Measurements from ENCODE around the gene FBXL2. TPM values are rescaled to one million over a fixed set of nuclear protein-coding genes. Genes with fewer than 3 reads are reported as not detected.

The FBXL2 gene
- total and polyA plus RNA-seq, 12 donors: 5.9 to 25.5 (median 9.1) TPM

DNA sequence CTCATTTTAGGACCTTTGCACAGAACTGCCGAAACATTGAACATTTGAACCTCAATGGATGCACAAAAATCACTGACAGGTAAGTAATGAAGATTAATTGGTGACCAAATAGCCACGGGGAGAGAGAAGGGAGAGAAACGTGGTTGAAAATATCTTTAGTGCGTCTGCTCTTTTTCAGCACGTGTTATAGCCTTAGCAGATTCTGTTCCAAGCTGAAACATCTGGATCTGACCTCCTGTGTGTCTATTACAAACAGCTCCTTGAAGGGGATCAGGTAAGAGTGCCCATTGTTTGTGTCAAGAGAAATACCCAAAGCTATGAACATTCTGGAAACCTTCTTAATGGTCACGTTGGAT is 95.8 kb downstream of the FBXL2 start:
- Histone ChIP-seq H3K27ac (no peak overlapping the region), H3K4me1 (replicated peaks in 1 of 2) (no peaks in the 10 kb centered on the region), H3K36me3 (replicated peaks in 1 of 2) (no peaks in the 10 kb centered on the region), H3K9me3 (replicated peaks in 1 of 3) (no peaks in the 10 kb centered on the region), H3K4me3 (peak overlapping the region in 1 of 4 donors; percentile 33), H3K27me3 (no peaks in the 10 kb centered on the region)
- TF ChIP-seq, protein P1, sequence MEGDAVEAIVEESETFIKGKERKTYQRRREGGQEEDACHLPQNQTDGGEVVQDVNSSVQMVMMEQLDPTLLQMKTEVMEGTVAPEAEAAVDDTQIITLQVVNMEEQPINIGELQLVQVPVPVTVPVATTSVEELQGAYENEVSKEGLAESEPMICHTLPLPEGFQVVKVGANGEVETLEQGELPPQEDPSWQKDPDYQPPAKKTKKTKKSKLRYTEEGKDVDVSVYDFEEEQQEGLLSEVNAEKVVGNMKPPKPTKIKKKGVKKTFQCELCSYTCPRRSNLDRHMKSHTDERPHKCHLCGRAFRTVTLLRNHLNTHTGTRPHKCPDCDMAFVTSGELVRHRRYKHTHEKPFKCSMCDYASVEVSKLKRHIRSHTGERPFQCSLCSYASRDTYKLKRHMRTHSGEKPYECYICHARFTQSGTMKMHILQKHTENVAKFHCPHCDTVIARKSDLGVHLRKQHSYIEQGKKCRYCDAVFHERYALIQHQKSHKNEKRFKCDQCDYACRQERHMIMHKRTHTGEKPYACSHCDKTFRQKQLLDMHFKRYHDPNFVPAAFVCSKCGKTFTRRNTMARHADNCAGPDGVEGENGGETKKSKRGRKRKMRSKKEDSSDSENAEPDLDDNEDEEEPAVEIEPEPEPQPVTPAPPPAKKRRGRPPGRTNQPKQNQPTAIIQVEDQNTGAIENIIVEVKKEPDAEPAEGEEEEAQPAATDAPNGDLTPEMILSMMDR (IDR thresholded peaks at IDR 0.05): no peak
- no peak for TF ChIP-seq POLR2A (IDR thresholded peaks at IDR 0.05)
- WGBS, 4 donors: 45 to 57% (median 53%) methylated on average over 6 of the region's 6 CpGs
- DNase-seq: no peak
- intact Hi-C loops (cut with DNase I): loop anchor here in 1 of 2 donors (5.0 kb wide), 2 partner anchors 241 to 426 kb away; no protein-coding TSS in a partner anchor

DNA sequence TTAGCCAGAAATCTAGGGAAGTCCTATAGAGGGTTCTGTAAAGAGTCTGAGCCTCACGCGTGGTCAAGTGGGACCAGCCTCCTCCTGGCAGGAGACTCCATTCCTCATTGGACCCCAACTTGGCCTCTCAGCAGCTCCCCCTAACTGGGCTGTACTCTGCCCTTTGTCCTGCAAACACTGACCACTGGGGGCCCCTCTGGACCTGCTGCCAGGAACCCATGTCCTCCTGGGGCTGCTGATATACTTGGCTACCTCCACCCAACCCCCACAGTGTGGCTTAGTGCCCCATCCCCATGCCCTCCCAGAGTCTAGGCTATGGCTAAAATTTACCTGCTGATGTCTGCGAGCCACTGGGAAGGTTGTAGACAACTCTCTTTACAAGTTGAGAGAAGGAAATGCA is 100.2 kb downstream of the FBXL2 start:
- H3K27ac ChIP-seq: no peak overlapping the region
- no peaks in the 10 kb centered on the region for H3K36me3 ChIP-seq (replicated peaks in 1 of 2)
- H3K27me3 ChIP-seq: no peaks in the 10 kb centered on the region
- intact Hi-C loops (cut with DNase I): loop anchor here in 1 of 2 donors (5.0 kb wide), 1 partner anchor 250 kb away; no protein-coding TSS in a partner anchor
- no peaks in the 10 kb centered on the region for H3K9me3 ChIP-seq (replicated peaks in 1 of 3)
- TF ChIP-seq, protein P1 (IDR thresholded peaks at IDR 0.05): no peak
- TF ChIP-seq POLR2A (IDR thresholded peaks at IDR 0.05): no peak
- H3K4me3 ChIP-seq: no peak overlapping the region
- no peaks in the 10 kb centered on the region for H3K4me1 ChIP-seq (replicated peaks in 1 of 2)
- no peak for DNase-seq
- WGBS, 4 donors: 88 to 93% (median 89%) methylated on average over 3 of the region's 3 CpGs

DNA sequence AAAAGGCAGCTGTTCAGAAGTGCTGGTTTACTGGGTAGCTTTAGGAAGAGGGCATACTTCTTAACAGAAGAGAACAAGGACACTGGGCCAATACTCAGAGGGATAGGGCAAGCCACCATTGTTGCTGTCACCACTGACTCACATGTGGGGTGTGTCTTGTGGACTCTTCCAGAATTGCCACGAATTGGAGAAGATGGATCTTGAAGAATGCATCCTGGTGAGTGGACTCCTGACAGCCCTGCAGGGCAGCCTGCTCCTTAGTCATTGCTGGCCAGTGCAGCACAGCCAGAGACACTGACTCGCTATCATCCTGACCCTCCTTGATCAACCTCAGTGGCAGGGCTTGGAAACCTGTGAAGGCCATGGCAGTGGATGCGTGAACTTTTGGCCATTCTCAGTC is 100.7 kb downstream of the FBXL2 start:
- 75 to 93% (median 87%) methylated on average over 2 to 3 of the region's 3 CpGs for WGBS, 4 donors
- intact Hi-C loops (cut with DNase I): loop anchor here in 1 of 2 donors (5.0 kb wide), 1 partner anchor 251 kb away; no protein-coding TSS in a partner anchor
- peak in 1 of 7 donors; percentile 19 for DNase-seq

DNA sequence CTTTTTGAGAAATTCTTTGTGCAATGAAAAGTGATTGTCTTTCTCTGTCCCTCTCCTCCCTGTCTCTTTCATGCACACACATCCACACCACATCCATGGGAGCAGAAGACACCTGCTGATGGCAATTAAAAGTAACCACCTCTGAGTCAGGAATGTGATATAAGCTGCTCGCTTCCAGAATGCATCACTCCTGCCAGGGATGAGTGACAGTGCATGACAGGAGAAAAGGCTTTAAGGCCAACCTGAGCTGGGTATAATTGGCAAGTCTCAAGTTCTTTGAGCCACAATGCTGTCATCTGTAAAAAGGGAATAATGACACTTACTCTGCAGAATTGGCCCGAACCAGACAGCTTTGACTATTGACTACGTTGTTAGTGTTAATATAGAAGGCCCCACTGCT is 103.4 kb downstream of the FBXL2 start:
- WGBS, 4 donors: 85 to 95% (median 90%) methylated on average over 3 of the region's 3 CpGs
- DNase-seq: no peak
- no peaks in the 10 kb centered on the region for H3K27me3 ChIP-seq
- TF ChIP-seq, protein P1 (IDR thresholded peaks at IDR 0.05): no peak
- TF ChIP-seq POLR2A (IDR thresholded peaks at IDR 0.05): no peak
- no peak overlapping the region for H3K4me3 ChIP-seq
- peaks cover 0 to 8% of the 10 kb centered on the region in 2 donors for H3K36me3 ChIP-seq (replicated peaks in 1 of 2)
- peaks cover 0 to 5% of the 10 kb centered on the region in 2 donors for H3K4me1 ChIP-seq (replicated peaks in 1 of 2)
- intact Hi-C loops (cut with DNase I): no loop called here
- H3K27ac ChIP-seq: no peak overlapping the region
- no peaks in the 10 kb centered on the region for H3K9me3 ChIP-seq (replicated peaks in 1 of 3)

More for the DNA sequence above, 100.7 kb downstream of the FBXL2 start:
- no peaks in the 10 kb centered on the region for H3K36me3 ChIP-seq (replicated peaks in 1 of 2)
- H3K4me3 ChIP-seq: no peak overlapping the region
- H3K27me3 ChIP-seq: no peaks in the 10 kb centered on the region
- no peaks in the 10 kb centered on the region for H3K4me1 ChIP-seq (replicated peaks in 1 of 2)
- no peaks in the 10 kb centered on the region for H3K9me3 ChIP-seq (replicated peaks in 1 of 3)
- no peak overlapping the region for H3K27ac ChIP-seq
- no peak for TF ChIP-seq POLR2A (IDR thresholded peaks at IDR 0.05)
- TF ChIP-seq, protein P1 (IDR thresholded peaks at IDR 0.05): no peak
